Keratinocyte (primary cell): ENCODE measurements around the gene PTPN5. TPM values are rescaled to one million over a fixed set of nuclear protein-coding genes. Genes with fewer than 3 reads are reported as not detected.
A peak's percentile ranks its signal among the peaks of the same experiment; 100 is the strongest.

ENCODE experiments used
- DNase-seq: peaks from one replicate; pipeline ENCODE4 v3.0.0-alpha.2; 2011; ENCODE audit warnings: low read depth, missing footprints, low spot score
- FAIRE-seq: peaks from 2 replicates; lab custom pipeline; 2011; peaks lifted over from hg19 to GRCh38; lab: Jason Lieb, UNC
- H2AFZ ChIP-seq: 2 replicates; pipeline ENCODE4 v1.6.0; 2012; ENCODE audit warnings: low read length, control low read depth, inconsistent platforms; ENCODE audit not compliant: control insufficient read depth
- H3K27ac ChIP-seq: 2 replicates; pipeline ENCODE4 v1.5.1; 2011; ENCODE audit warnings: low read length; ENCODE audit not compliant: control insufficient read depth, insufficient read depth
- H3K27me3 ChIP-seq: 3 replicates; pipeline ENCODE4 v1.6.0; 2011; ENCODE audit warnings: low read length; ENCODE audit not compliant: control insufficient read depth, insufficient read depth; ENCODE audit errors: extremely low read depth
- H3K36me3 ChIP-seq, 2 experiments: 2 replicates in 1 of 2; 3 replicates in 1 of 2; pipeline ENCODE4 v1.5.1; 2011; ENCODE audit warnings: low read length in 2 of 2, mild to moderate bottlenecking in 1 of 2; ENCODE audit not compliant: control insufficient read depth in 2 of 2, insufficient read depth in 2 of 2; ENCODE audit errors: extremely low read depth in 1 of 2
- H3K4me1 ChIP-seq: 3 replicates; pipeline ENCODE4 v1.5.1; 2011; ENCODE audit warnings: low read length; ENCODE audit not compliant: control insufficient read depth, insufficient read depth; ENCODE audit errors: extremely low read depth
- H3K4me2 ChIP-seq: 3 replicates; pipeline ENCODE4 v1.6.0; 2011; ENCODE audit warnings: low read depth, low read length; ENCODE audit not compliant: control insufficient read depth, insufficient read depth; ENCODE audit errors: extremely low read depth
- H3K4me3 ChIP-seq, 3 experiments: fragments of 200-600 bp in 1 of 3; sonication (generic) in 1 of 3; 2 replicates in 2 of 3; 3 replicates in 1 of 3; pipeline ENCODE4 v1.5.1; 2011 to 2016; ENCODE audit warnings: low read length in 3 of 3, mild to moderate bottlenecking in 3 of 3, control low read depth in 2 of 3, inconsistent platforms in 1 of 3, low read depth in 1 of 3, mixed read lengths in 1 of 3, mixed run types in 1 of 3, moderate library complexity in 1 of 3; ENCODE audit not compliant: control insufficient read depth in 2 of 3, insufficient read depth in 2 of 3; ENCODE audit errors: extremely low read depth in 1 of 3
- H3K79me2 ChIP-seq: 2 replicates; pipeline ENCODE4 v1.6.0; 2012; ENCODE audit warnings: low read length; ENCODE audit not compliant: control insufficient read depth, insufficient read depth
- H3K9ac ChIP-seq: 3 replicates; pipeline ENCODE4 v1.6.0; 2011; ENCODE audit warnings: low read length; ENCODE audit not compliant: control insufficient read depth, insufficient read depth; ENCODE audit errors: extremely low read depth
- H3K9me1 ChIP-seq: 3 replicates; pipeline ENCODE4 v1.6.0; 2011; ENCODE audit warnings: low read length; ENCODE audit not compliant: control insufficient read depth, insufficient read depth; ENCODE audit errors: extremely low read depth
- H3K9me3 ChIP-seq: 2 replicates; pipeline ENCODE4 v1.5.1; 2012; ENCODE audit warnings: low read depth, low read length; ENCODE audit not compliant: control insufficient read depth
- H4K20me1 ChIP-seq: 3 replicates; pipeline ENCODE4 v1.6.0; 2011; ENCODE audit warnings: low read length; ENCODE audit not compliant: control insufficient read depth, insufficient read depth; ENCODE audit errors: extremely low read depth
- EZH2 ChIP-seq: IDR thresholded peaks from one replicate; pipeline ENCODE4 v1.6.1; 2012; ENCODE audit warnings: inconsistent platforms, mild to moderate bottlenecking, low read length, moderate library complexity
- dilution Hi-C: fragments of 300-500 bp; cut with MboI; formaldehyde crosslinking; loops from one replicate; pipeline ENCODE4 v1.7.0; 2020; ENCODE audit warnings: low sequenced_read_pairs; ENCODE audit not compliant: extremely low pct_ligation_motif_present
- polyA plus RNA-seq, 5 experiments: library from polyadenylated mRNA; depleted of rRNA in 3 of 5; stranded (reverse) in 3 of 5; stranded (forward) in 1 of 5; unstranded in 1 of 5; fragments of >200 nt; gene quantifications; 1 replicate in 1 of 5; 2 replicates in 3 of 5; 3 replicates in 1 of 5; pipeline versions ENCODE4 v1.2.1 to v1.2.3, GENCODE V29; 2011 to 2012; ENCODE audit warnings: missing spikeins in 2 of 5, low read depth in 1 of 5, low replicate concordance in 1 of 5
- TF ChIP-seq, protein P1 (sequence below), 3 experiments: IDR thresholded peaks in 1 of 3; conservative IDR thresholded peaks in 1 of 3; optimal IDR thresholded peaks in 1 of 3; 2 replicates in 2 of 3; 3 replicates in 1 of 3; pipeline versions ENCODE3 to v1.5.1; 2011; ENCODE audit warnings: low read length in 3 of 3, mild to moderate bottlenecking in 3 of 3, moderate library complexity in 2 of 3, control low read depth in 1 of 3, inconsistent platforms in 1 of 3; ENCODE audit not compliant: insufficient read depth in 2 of 3; ENCODE audit errors: extremely low read depth in 1 of 3

Gene PTPN5
- polyA plus RNA-seq, 1 donor (not counting 4 experiments of a cell fraction or from before 2014, with no cell fraction given): not detected

- no peak for FAIRE-seq
- Histone ChIP-seq H3K4me2 (peak overlapping the region; percentile 72), H3K4me1 (peaks cover 6% of the 10 kb centered on the region), H3K36me3 (peaks cover 0 to 5% of the 10 kb centered on the region in 2 experiments), H3K27ac (no peak overlapping the region), H3K4me3 (peak overlapping the region in 2 of 3 experiments; percentile 33 to 53), H2AFZ (peak overlapping the region; percentile 46), H4K20me1 (no peaks in the 10 kb centered on the region), H3K9ac (peak overlapping the region; percentile 32), H3K9me3 (no peaks in the 10 kb centered on the region), H3K79me2 (no peaks in the 10 kb centered on the region), H3K9me1 (no peaks in the 10 kb centered on the region), H3K27me3 (peaks cover 25% of the 10 kb centered on the region)
- DNase-seq: no peak
- TF ChIP-seq, protein P1, sequence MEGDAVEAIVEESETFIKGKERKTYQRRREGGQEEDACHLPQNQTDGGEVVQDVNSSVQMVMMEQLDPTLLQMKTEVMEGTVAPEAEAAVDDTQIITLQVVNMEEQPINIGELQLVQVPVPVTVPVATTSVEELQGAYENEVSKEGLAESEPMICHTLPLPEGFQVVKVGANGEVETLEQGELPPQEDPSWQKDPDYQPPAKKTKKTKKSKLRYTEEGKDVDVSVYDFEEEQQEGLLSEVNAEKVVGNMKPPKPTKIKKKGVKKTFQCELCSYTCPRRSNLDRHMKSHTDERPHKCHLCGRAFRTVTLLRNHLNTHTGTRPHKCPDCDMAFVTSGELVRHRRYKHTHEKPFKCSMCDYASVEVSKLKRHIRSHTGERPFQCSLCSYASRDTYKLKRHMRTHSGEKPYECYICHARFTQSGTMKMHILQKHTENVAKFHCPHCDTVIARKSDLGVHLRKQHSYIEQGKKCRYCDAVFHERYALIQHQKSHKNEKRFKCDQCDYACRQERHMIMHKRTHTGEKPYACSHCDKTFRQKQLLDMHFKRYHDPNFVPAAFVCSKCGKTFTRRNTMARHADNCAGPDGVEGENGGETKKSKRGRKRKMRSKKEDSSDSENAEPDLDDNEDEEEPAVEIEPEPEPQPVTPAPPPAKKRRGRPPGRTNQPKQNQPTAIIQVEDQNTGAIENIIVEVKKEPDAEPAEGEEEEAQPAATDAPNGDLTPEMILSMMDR (optimal IDR thresholded peaks at IDR 0.05 in 1 of 3, IDR thresholded peaks at IDR 0.05 in 1 of 3, conservative IDR thresholded peaks at IDR 0.05 in 1 of 3; ENCODE audit: extremely low read depth in 1 of 3, insufficient read depth in 2 of 3, low read length in 3 of 3): no peak
- TF ChIP-seq EZH2: peak; percentile 71
- dilution Hi-C loops: no loop called here
These were observed 85.0 kb downstream of the PTPN5 start for GRCh38 chr11:18706330-18707243.

GRCh38 chr11:18705651-18706281 is 85.8 kb downstream of the PTPN5 start:
- Histone ChIP-seq H4K20me1 (no peaks in the 10 kb centered on the region), H3K4me3 (peak overlapping the region in 2 of 3 experiments; percentile 29 to 55), H3K4me1 (peaks cover 6% of the 10 kb centered on the region), H2AFZ (peak overlapping the region; percentile 52), H3K27me3 (peaks cover 25% of the 10 kb centered on the region), H3K27ac (no peak overlapping the region), H3K9ac (peak overlapping the region; percentile 24), H3K36me3 (peaks cover 0 to 5% of the 10 kb centered on the region in 2 experiments), H3K79me2 (no peaks in the 10 kb centered on the region), H3K4me2 (peak overlapping the region; percentile 72), H3K9me3 (no peaks in the 10 kb centered on the region), H3K9me1 (no peaks in the 10 kb centered on the region)
- dilution Hi-C loops: no loop called here
- DNase-seq (no peak), FAIRE-seq (no peak)
- TF ChIP-seq EZH2: peak; percentile 48
- TF ChIP-seq, protein P1 (optimal IDR thresholded peaks at IDR 0.05 in 1 of 3, IDR thresholded peaks at IDR 0.05 in 1 of 3, conservative IDR thresholded peaks at IDR 0.05 in 1 of 3; ENCODE audit: extremely low read depth in 1 of 3, insufficient read depth in 2 of 3, low read length in 3 of 3): no peak
